HG03342 (cell line): ENCODE data around the gene NYNRIN.

Experiments used
- ATAC-seq: cut with Tn5 transposase; IDR thresholded peaks from one replicate; pipeline ENCODE4 v1.9.1; 2021; ENCODE audit warnings: mild to moderate bottlenecking, moderate library complexity; ENCODE audit not compliant: unreplicated experiment

Gene NYNRIN

GRCh38 chr14:24430143-24430681 is 31.4 kb downstream of the NYNRIN start:
- peak; percentile 43 for ATAC-seq

- no peak for ATAC-seq
Observed at GRCh38 chr14:24430682-24431568, 32.1 kb downstream of the NYNRIN start.

GRCh38 chr14:24431569-24432258 is 32.9 kb downstream of the NYNRIN start:
- ATAC-seq: peak; percentile 59

- ATAC-seq: no peak
Observed at GRCh38 chr14:24432259-24433131, 33.7 kb downstream of the NYNRIN start.

DNA sequence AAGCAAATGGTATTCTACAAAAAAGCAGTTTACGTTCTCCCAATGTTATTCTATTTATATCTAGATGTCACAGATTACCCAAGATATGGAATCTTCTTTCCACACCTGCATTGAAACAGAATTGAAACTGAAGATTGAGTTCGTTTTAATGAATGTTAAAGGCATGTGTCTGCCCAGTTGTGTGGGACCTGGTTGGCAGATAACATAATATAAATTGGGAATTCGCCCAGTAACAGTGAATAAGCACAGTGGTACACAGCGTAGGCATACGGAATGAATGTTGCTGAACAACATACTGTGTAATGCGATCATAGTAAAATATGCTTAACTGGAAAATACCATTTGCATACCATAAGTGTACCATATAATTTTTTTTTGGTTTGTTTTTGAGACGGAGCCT is 35.2 kb downstream of the NYNRIN start:
- ATAC-seq: no peak

GRCh38 chr14:24434676-24435075 is 35.9 kb downstream of the NYNRIN start:
- ATAC-seq: no peak

DNA sequence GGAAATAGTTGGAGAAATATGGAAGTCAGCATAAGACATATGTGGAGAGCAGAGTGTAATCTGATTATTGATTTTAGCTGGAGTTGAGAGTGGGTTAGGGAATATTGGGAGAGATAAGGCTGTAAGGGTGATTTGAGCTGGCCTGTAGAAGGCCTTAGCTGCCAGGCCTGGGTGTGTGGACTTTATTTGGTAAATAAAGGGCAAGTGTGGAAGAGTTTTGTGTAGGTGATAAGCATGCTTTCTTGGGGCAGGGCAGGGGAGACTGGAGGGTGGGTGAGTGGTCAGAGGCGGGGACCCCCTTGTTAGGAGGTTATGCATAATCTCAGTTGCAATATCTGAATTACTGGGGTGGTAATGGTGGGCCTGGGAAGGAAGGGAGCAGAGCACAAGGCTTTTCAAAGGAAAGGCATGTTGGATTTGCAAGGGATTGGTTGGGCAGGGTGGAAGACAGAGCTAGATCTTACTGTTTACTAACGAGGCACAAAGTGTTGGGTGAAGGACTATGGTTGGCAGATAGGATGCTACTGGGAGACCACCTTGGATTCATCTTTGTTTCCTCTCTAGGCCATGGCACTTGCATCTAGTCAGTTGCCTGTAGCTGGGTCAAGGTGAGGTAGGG is 36.5 kb downstream of the NYNRIN start:
- ATAC-seq: no peak

- ATAC-seq: no peak
Observed at GRCh38 chr14:24435998-24436354, 37.2 kb downstream of the NYNRIN start.

DNA sequence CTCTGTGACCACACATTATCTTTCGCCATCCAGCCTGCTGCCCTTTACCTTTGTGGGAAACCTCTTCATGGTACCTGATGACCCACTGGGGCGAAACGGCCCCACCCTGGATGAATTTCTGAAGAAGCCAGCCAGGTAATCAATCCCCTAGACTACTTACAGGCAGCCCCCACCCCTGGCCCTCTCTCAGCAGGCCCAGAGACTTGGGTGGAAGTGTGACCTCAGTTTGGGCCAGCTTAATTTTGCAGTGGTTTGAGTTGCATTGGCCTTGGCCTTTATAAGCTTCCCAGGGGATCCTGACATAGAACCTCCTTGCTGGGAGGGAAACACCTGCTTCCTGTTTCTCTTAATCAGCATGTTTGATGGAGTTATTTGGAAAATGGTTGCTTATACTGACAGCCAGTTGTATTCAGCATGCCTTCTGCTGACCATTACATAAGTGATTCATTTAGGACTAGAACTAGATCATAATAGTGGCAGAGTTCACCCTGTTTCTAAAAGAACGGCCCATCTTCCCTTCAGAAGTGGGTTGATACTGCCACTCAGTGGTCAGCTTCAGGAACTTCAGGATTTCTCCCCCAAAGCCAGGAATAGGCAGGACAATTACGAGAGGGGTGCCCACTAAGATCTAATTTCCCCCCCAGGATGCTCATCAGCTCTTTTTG is 37.7 kb downstream of the NYNRIN start:
- no peak for ATAC-seq

GRCh38 chr14:24437020-24437735 is 38.4 kb downstream of the NYNRIN start:
- ATAC-seq: no peak

DNA sequence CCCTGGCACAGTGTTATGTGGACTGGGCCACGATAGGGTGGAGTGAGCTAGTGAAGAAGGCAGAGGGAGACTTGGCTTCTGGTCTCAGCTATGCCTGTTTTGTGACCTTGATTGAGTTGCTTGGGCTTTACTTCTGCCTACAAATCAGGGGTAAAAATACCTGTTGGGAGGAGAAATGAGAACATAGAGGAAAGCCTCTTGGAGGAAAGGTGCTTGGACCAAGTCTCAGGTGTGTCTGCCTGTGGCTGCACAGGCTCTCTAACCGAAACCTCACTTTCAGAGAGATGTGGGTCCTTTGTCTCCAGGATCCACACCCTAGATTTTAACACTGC is 38.9 kb downstream of the NYNRIN start:
- no peak for ATAC-seq

GRCh38 chr14:24438223-24439097 is 39.7 kb downstream of the NYNRIN start:
- no peak for ATAC-seq

- ATAC-seq: no peak
Observed at GRCh38 chr14:24439257-24439656, 40.5 kb downstream of the NYNRIN start.

DNA sequence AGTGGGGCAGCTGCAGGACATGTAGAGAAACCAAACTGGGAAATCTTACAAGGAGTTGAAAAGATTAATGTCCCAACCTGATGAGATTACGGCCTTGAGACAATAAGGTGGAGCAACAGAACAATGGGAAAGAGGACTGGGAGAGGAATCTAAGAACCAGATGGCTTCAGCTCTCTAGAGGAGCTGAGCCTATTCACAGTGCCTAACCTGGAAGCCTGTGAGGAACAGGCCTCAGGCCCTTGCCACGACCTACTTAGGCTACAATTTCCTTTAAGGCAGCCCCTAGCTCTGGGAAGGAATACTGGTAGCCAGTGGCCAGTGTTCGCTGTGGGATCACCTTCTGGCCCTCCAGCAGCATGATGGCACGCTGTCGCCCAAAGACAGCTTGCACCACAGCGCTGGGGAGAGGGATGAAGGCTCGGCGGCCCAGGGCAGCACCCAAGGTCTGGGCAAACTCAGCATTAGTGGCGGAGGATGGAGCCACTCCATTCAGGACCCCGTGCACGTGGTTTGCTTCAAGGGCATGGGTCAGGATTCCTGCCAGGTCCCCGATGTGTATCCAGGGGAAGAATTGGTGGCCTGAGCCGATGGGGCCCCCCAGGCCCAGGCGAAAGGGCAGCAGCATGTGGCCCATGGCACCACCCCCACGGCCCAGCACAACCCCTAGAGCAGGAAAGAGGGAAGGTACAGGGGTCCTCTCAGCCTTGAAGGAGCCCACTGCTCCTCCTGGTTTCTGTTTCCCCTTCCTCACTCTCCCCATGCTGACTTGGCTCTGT is 41.2 kb downstream of the NYNRIN start:
- ATAC-seq: no peak

DNA sequence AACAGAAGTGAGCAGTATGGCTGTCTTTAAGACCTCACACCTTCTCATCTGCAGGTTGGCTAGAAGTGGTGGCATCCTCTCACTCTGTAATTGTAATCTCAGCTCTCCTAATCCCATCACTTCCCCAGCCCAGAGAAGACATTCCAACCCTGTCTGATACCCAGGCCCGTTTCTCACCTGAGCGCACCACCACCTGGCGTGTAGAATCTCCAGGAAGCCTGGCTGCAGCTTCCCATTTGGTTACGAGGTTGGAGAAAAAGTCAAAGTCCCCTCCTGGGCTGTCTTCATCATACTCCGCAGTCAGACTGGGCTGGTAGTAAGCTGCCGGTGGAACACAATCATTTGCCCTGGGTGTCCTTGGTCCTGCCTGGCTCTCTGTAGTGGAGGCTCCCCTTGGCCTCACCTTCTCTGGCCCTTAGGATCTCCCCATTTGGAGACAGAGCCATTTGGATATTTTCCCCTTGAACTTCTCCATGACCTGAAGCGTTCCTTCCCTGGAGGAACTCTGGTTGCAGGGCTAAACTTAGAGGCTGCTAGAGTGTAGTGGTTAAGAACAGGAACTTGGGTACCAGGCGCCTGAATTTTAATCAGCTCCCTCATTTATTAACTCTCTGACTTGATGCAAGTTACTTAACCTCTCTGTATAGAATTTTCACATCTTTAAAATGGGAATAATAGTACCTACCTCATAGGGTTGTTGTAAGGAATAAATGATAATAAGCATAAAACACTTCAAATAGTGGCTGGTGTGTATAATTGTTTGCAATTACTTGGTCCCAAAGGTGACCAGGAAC is 42.0 kb downstream of the NYNRIN start:
- ATAC-seq: no peak

GRCh38 chr14:24441485-24441884 is 42.7 kb downstream of the NYNRIN start:
- no peak for ATAC-seq

DNA sequence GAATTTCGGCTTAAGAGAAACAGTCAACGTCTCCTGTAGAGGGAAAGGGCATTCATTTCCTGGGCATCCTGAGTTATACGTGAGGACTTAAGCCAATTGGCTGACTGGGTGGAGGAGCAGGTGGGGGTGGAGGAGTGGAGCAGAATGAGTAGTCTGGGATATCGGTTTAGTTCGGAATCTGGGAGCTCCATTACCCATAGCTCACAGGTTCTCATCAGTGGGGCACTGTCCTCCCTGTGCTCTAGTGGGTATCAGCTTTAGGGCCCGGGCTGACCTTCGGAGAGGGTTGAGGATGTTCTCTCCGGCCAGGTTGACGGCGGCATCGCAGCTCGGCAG is 43.1 kb downstream of the NYNRIN start:
- ATAC-seq: no peak
